PC-9 (cell line): ENCODE measurements around the gene SCGB3A2. TPM values are rescaled to one million over a fixed set of nuclear protein-coding genes. Genes with fewer than 3 reads are reported as not detected.

Experiments used
- BruUV-seq: library from RNA; stranded (reverse); fragments of 400-500 nt; replicated peaks from 2 replicates; lab custom pipeline; 2021; lab: Mats Ljungman, UMichigan
- CTCF ChIA-PET: fragments of 300-600 bp; sonication (Branson Sonifier 250); formaldehyde crosslinking; loops from one replicate; lab custom pipeline; 2022; ENCODE audit warnings: antibody characterized with exemption; lab: Charles Lee
- POLR2A ChIA-PET: fragments of 300-600 bp; sonication (Branson Sonifier 250); formaldehyde crosslinking; loops from one replicate; lab custom pipeline; 2022; ENCODE audit warnings: antibody characterized with exemption; ENCODE audit not compliant: unreplicated experiment; lab: Charles Lee
- DNase-seq, 2 experiments: peaks; one replicate each; pipeline versions ENCODE4 v3.0.0 to v3.0.0-alpha.2; 2015 to 2022; ENCODE audit warnings: mixed read lengths in 1 of 2
- H2AFZ ChIP-seq: fragments of 200-600 bp; sonication (generic); 2 replicates; pipeline ENCODE4 v1.8.1; 2017; ENCODE audit warnings: antibody characterized with exemption
- H3F3A ChIP-seq: fragments of 200-600 bp; sonication (generic); 2 replicates; pipeline ENCODE4 v1.8.1; 2017; ENCODE audit warnings: antibody characterized with exemption, mild to moderate bottlenecking, low read depth; ENCODE audit not compliant: insufficient read depth
- H3K27ac ChIP-seq: fragments of 200-600 bp; sonication (generic); 2 replicates; pipeline ENCODE4 v1.6.1; 2016; ENCODE audit warnings: mixed run types
- H3K27me3 ChIP-seq: fragments of 200-600 bp; sonication (generic); 2 replicates; pipeline ENCODE4 v1.6.1; 2016; ENCODE audit warnings: low read depth, mixed run types; ENCODE audit not compliant: insufficient read depth
- H3K36me3 ChIP-seq: fragments of 200-600 bp; sonication (generic); 2 replicates; pipeline ENCODE4 v1.6.1; 2016; ENCODE audit warnings: low read depth, mixed run types
- H3K4me1 ChIP-seq: fragments of 200-600 bp; sonication (generic); replicated peaks from 2 replicates; pipeline ENCODE4 v1.6.1; 2016; ENCODE audit warnings: mixed run types; ENCODE audit not compliant: insufficient read depth
- H3K4me2 ChIP-seq: fragments of 200-600 bp; sonication (generic); 2 replicates; pipeline ENCODE4 v1.6.1; 2017; ENCODE audit warnings: mixed run types
- H3K4me3 ChIP-seq: fragments of 200-600 bp; sonication (generic); 2 replicates; pipeline ENCODE4 v1.6.1; 2016; ENCODE audit warnings: mixed run types
- H3K79me2 ChIP-seq: fragments of 200-600 bp; sonication (generic); 2 replicates; pipeline ENCODE4 v1.6.1; 2017; ENCODE audit warnings: low read depth, mixed run types
- H3K9me2 ChIP-seq: fragments of 200-600 bp; sonication (generic); 2 replicates; pipeline ENCODE4 v1.8.1; 2017; ENCODE audit warnings: mild to moderate bottlenecking; ENCODE audit not compliant: insufficient read depth
- H3K9me3 ChIP-seq: fragments of 200-600 bp; sonication (generic); 2 replicates; pipeline ENCODE4 v1.8.1; 2016; ENCODE audit warnings: low read depth; ENCODE audit not compliant: insufficient read depth
- H4K20me1 ChIP-seq: fragments of 200-600 bp; sonication (generic); 2 replicates; pipeline ENCODE4 v1.8.1; 2017; ENCODE audit not compliant: insufficient read depth
- EZH2 ChIP-seq: fragments of 200-600 bp; sonication (generic); IDR thresholded peaks from 2 replicates; pipeline ENCODE4 v1.8.0; 2017; ENCODE audit warnings: antibody characterized with exemption, low read depth
- intact Hi-C: fragments of 100-400 bp; cut with micrococcal nuclease; formaldehyde crosslinking; loops from one replicate; pipeline ENCODE4 v1.10.0; 2022; ENCODE audit not compliant: unreplicated experiment
- total RNA-seq: library from RNA; stranded (reverse); gene quantifications from 2 replicates; pipeline ENCODE4 v1.2.3, GENCODE V29; 2021
- TF ChIP-seq, protein P1 (sequence below): fragments of 200-600 bp; sonication (generic); conservative IDR thresholded peaks from 2 replicates; pipeline ENCODE4 v1.6.1; 2017; ENCODE audit warnings: mixed run types, antibody characterized with exemption, mild to moderate bottlenecking, moderate library complexity

The SCGB3A2 gene
- total RNA-seq, 1 experiment from 2014 or later: not detected

DNA sequence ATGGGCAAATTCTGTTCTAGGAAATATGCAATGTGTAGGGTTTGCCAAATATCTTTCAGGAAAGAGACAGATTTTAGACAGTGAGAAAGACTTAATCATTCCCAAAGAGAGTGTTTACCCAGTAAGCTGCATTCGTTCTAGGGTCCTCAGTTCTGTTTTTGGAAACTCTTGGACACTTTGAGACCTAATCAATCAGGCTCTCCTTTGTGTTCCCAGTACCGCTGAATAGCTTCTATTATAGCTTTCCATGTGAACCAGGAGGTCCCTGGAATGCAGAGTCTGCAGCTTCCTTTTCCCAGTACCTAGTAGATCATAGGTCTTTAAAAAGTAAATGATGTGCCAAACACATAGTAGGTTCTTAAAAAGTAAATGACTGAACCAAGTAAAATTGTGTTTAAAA lies 35.6 kb upstream of the SCGB3A2 start:
- DNase-seq: no peak
- Histone ChIP-seq H3F3A (no peaks in the 10 kb centered on the region), H3K9me3 (no peaks in the 10 kb centered on the region), H3K79me2 (no peaks in the 10 kb centered on the region), H3K4me3 (no peak overlapping the region), H2AFZ (no peak overlapping the region), H3K27me3 (0 out of 2 replicates have a peak, but pooled peaks cover 4% of the 10 kb centered on the region), H3K27ac (no peak overlapping the region), H3K9me2 (no peaks in the 10 kb centered on the region), H4K20me1 (no peaks in the 10 kb centered on the region), H3K4me1 (no peaks in the 10 kb centered on the region), H3K36me3 (no peaks in the 10 kb centered on the region), H3K4me2 (no peak overlapping the region)
- intact Hi-C loops: no loop called here
- TF ChIP-seq, protein P1, sequence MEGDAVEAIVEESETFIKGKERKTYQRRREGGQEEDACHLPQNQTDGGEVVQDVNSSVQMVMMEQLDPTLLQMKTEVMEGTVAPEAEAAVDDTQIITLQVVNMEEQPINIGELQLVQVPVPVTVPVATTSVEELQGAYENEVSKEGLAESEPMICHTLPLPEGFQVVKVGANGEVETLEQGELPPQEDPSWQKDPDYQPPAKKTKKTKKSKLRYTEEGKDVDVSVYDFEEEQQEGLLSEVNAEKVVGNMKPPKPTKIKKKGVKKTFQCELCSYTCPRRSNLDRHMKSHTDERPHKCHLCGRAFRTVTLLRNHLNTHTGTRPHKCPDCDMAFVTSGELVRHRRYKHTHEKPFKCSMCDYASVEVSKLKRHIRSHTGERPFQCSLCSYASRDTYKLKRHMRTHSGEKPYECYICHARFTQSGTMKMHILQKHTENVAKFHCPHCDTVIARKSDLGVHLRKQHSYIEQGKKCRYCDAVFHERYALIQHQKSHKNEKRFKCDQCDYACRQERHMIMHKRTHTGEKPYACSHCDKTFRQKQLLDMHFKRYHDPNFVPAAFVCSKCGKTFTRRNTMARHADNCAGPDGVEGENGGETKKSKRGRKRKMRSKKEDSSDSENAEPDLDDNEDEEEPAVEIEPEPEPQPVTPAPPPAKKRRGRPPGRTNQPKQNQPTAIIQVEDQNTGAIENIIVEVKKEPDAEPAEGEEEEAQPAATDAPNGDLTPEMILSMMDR: no peak
- no peak for TF ChIP-seq EZH2
- BruUV-seq: no TSS peak
- POLR2A ChIA-PET: no interaction called here
- CTCF ChIA-PET: interaction anchor here (0.5 kb wide), 1 partner anchor 266 kb away, joined by 26 read pairs; no protein-coding TSS in a partner anchor

- H3K27me3 ChIP-seq: 0 out of 2 replicates have a peak, but pooled peaks cover 4% of the 10 kb centered on the region
- no peaks in the 10 kb centered on the region for H4K20me1 ChIP-seq
- H3K36me3 ChIP-seq: no peaks in the 10 kb centered on the region
- TF ChIP-seq, protein P1: no peak
- no peak for TF ChIP-seq EZH2
- H3K79me2 ChIP-seq: no peaks in the 10 kb centered on the region
- CTCF ChIA-PET: no interaction called here
- intact Hi-C loops: no loop called here
- POLR2A ChIA-PET: no interaction called here
- BruUV-seq: no TSS peak
- H3K4me1 ChIP-seq: no peaks in the 10 kb centered on the region
- H2AFZ ChIP-seq: no peak overlapping the region
- no peaks in the 10 kb centered on the region for H3F3A ChIP-seq
- no peaks in the 10 kb centered on the region for H3K9me3 ChIP-seq
- no peak overlapping the region for H3K4me2 ChIP-seq
- no peaks in the 10 kb centered on the region for H3K9me2 ChIP-seq
- no peak for DNase-seq
- no peak overlapping the region for H3K4me3 ChIP-seq
- H3K27ac ChIP-seq: no peak overlapping the region
Observed at GRCh38 chr5:147844846-147845245, 33.7 kb upstream of the SCGB3A2 start.

GRCh38 chr5:147845618-147846017 lies 32.9 kb upstream of the SCGB3A2 start:
- POLR2A ChIA-PET: no interaction called here
- H3K4me3 ChIP-seq: no peak overlapping the region

More at GRCh38 chr5:147845618-147846017, 32.9 kb upstream of the SCGB3A2 start:
- no peaks in the 10 kb centered on the region for H3K4me1 ChIP-seq
- H3K36me3 ChIP-seq: no peaks in the 10 kb centered on the region
- intact Hi-C loops: no loop called here
- CTCF ChIA-PET: no interaction called here
- H3K4me2 ChIP-seq: no peak overlapping the region
- no peaks in the 10 kb centered on the region for H4K20me1 ChIP-seq
- no peak overlapping the region for H2AFZ ChIP-seq
- H3K9me2 ChIP-seq: no peaks in the 10 kb centered on the region
- BruUV-seq: no TSS peak
- no peaks in the 10 kb centered on the region for H3K79me2 ChIP-seq
- H3F3A ChIP-seq: no peaks in the 10 kb centered on the region
- no peak for DNase-seq
- no peaks in the 10 kb centered on the region for H3K9me3 ChIP-seq
- H3K27me3 ChIP-seq: 0 out of 2 replicates have a peak, but pooled peaks cover 4% of the 10 kb centered on the region
- TF ChIP-seq EZH2: no peak
- TF ChIP-seq, protein P1: no peak
- no peak overlapping the region for H3K27ac ChIP-seq
